Spinal cord (tissue), 10 donors: ENCODE data around the gene CACNA1D. TPM values are rescaled to one million over a fixed set of nuclear protein-coding genes. Genes with fewer than 3 reads are reported as not detected.

ENCODE experiments used
- DNase-seq, 6 donors: peaks; one replicate each; pipeline versions ENCODE4 v3.0.0 to v3.0.0-alpha.2; 2013 to 2015; ENCODE audit warnings: low spot score in 6 of 6, low read depth in 4 of 6
- H3K27ac ChIP-seq: one replicate; pipeline ENCODE4 v1.5.1; 2013; ENCODE audit warnings: low read depth, low read length, control low read depth
- H3K27me3 ChIP-seq: one replicate; pipeline ENCODE4 v1.6.1; 2013; ENCODE audit warnings: low read length; ENCODE audit not compliant: control insufficient read depth, insufficient read depth
- H3K36me3 ChIP-seq: one replicate; pipeline ENCODE4 v1.6.1; 2013; ENCODE audit warnings: low read length; ENCODE audit not compliant: control insufficient read depth, insufficient read depth
- H3K4me1 ChIP-seq: one replicate; pipeline ENCODE4 v1.6.1; 2013; ENCODE audit warnings: low read length; ENCODE audit not compliant: control insufficient read depth, insufficient read depth
- H3K4me3 ChIP-seq: one replicate; pipeline ENCODE4 v1.5.1; 2013; ENCODE audit warnings: low read depth, low read length, control low read depth
- H3K9me3 ChIP-seq: one replicate; pipeline ENCODE4 v1.6.1; 2013; ENCODE audit warnings: low read length; ENCODE audit not compliant: control insufficient read depth, insufficient read depth
- WGBS: methylation state at CpG from one replicate; pipeline ENCODE4 v1.1.5; 2013; ENCODE audit warnings: missing lambda C conversion rate; ENCODE audit not compliant: insufficient coverage; 5-methylcytosine and 5-hydroxymethylcytosine counted together
- polyA plus RNA-seq, 2 donors: library from polyadenylated mRNA; unstranded; fragments of 120-200 nt; gene quantifications; one replicate each; pipeline ENCODE4 v1.2.1, GENCODE V29; 2013; ENCODE audit not compliant: insufficient read length in 2 of 2
- total RNA-seq, 2 donors: library from RNA; depleted of rRNA in 1 of 2; stranded (reverse); fragments of 120-200 nt in 1 of 2; fragments of >200 nt in 1 of 2; gene quantifications; one replicate each; pipeline versions ENCODE4 v1.2.3 to v1.2.4, GENCODE V29; 2013 to 2014
- donor health status: healthy.

Gene CACNA1D
- total and polyA plus RNA-seq, 4 donors: 14.1 to 37.5 (median 24.4) TPM

GRCh38 chr3:53583161-53583690, 88.8 kb downstream of the CACNA1D start:
- Histone ChIP-seq H3K27me3 (no peaks in the 10 kb centered on the region), H3K27ac (no peak overlapping the region), H3K36me3 (no peaks in the 10 kb centered on the region), H3K4me3 (no peak overlapping the region), H3K9me3 (no peaks in the 10 kb centered on the region), H3K4me1 (peaks cover 11% of the 10 kb centered on the region)
- DNase-seq: no peak
- 71% methylated on average over 2 of the region's 2 CpGs for WGBS

GRCh38 chr3:53585049-53585448, 90.6 kb downstream of the CACNA1D start:
- WGBS: 33% methylated on average over 1 of the region's 2 CpGs
- DNase-seq: no peak
- Histone ChIP-seq H3K4me3 (no peak overlapping the region), H3K27me3 (no peaks in the 10 kb centered on the region), H3K36me3 (no peaks in the 10 kb centered on the region), H3K9me3 (no peaks in the 10 kb centered on the region), H3K27ac (no peak overlapping the region), H3K4me1 (peaks cover 7% of the 10 kb centered on the region)

GRCh38 chr3:53585627-53586026, 91.2 kb downstream of the CACNA1D start:
- H3K27ac ChIP-seq: no peak overlapping the region
- H3K9me3 ChIP-seq: no peaks in the 10 kb centered on the region
- H3K36me3 ChIP-seq: no peaks in the 10 kb centered on the region
- no peak for DNase-seq
- peaks cover 7% of the 10 kb centered on the region for H3K4me1 ChIP-seq
- no peak overlapping the region for H3K4me3 ChIP-seq
- 80% methylated on average over 1 of the region's 6 CpGs for WGBS
- no peaks in the 10 kb centered on the region for H3K27me3 ChIP-seq

GRCh38 chr3:53588122-53588521, 93.7 kb downstream of the CACNA1D start:
- peaks cover 7% of the 10 kb centered on the region for H3K4me1 ChIP-seq
- H3K27ac ChIP-seq: no peak overlapping the region
- H3K27me3 ChIP-seq: no peaks in the 10 kb centered on the region
- H3K4me3 ChIP-seq: no peak overlapping the region
- no peaks in the 10 kb centered on the region for H3K9me3 ChIP-seq
- H3K36me3 ChIP-seq: no peaks in the 10 kb centered on the region
- WGBS: 84% methylated on average over 4 of the region's 4 CpGs
- DNase-seq: no peak

GRCh38 chr3:53589201-53589600, 94.8 kb downstream of the CACNA1D start:
- Histone ChIP-seq H3K4me1 (peaks cover 14% of the 10 kb centered on the region), H3K36me3 (no peaks in the 10 kb centered on the region), H3K9me3 (no peaks in the 10 kb centered on the region), H3K27ac (no peak overlapping the region), H3K27me3 (no peaks in the 10 kb centered on the region), H3K4me3 (no peak overlapping the region)
- 90% methylated on average over 12 of the region's 12 CpGs for WGBS
- no peak for DNase-seq

GRCh38 chr3:53589806-53590205, 95.4 kb downstream of the CACNA1D start:
- Histone ChIP-seq H3K27me3 (no peaks in the 10 kb centered on the region), H3K36me3 (no peaks in the 10 kb centered on the region), H3K27ac (no peak overlapping the region), H3K4me1 (peaks cover 14% of the 10 kb centered on the region), H3K4me3 (no peak overlapping the region), H3K9me3 (no peaks in the 10 kb centered on the region)
- DNase-seq: no peak

- 98% methylated on average over 7 of the region's 8 CpGs for WGBS
- DNase-seq: no peak
- Histone ChIP-seq H3K9me3 (no peaks in the 10 kb centered on the region), H3K4me1 (peaks cover 11% of the 10 kb centered on the region), H3K27ac (no peak overlapping the region), H3K4me3 (no peak overlapping the region), H3K36me3 (no peaks in the 10 kb centered on the region), H3K27me3 (no peaks in the 10 kb centered on the region)
Measured at GRCh38 chr3:53590606-53591005, 96.2 kb downstream of the CACNA1D start.

- Histone ChIP-seq H3K4me3 (no peak overlapping the region), H3K27ac (no peak overlapping the region), H3K27me3 (no peaks in the 10 kb centered on the region), H3K9me3 (no peaks in the 10 kb centered on the region), H3K36me3 (no peaks in the 10 kb centered on the region), H3K4me1 (peaks cover 7% of the 10 kb centered on the region)
- no peak for DNase-seq
- 96% methylated on average over 5 of the region's 6 CpGs for WGBS
Measured at GRCh38 chr3:53591646-53592045, 97.2 kb downstream of the CACNA1D start.

GRCh38 chr3:53592862-53593261, 98.5 kb downstream of the CACNA1D start:
- Histone ChIP-seq H3K4me1 (peaks cover 7% of the 10 kb centered on the region), H3K36me3 (no peaks in the 10 kb centered on the region), H3K27ac (no peak overlapping the region), H3K9me3 (no peaks in the 10 kb centered on the region), H3K27me3 (no peaks in the 10 kb centered on the region), H3K4me3 (no peak overlapping the region)
- no peak for DNase-seq
- WGBS: 90% methylated on average over 2 of the region's 7 CpGs

GRCh38 chr3:53593611-53594010, 99.2 kb downstream of the CACNA1D start:
- no peaks in the 10 kb centered on the region for H3K27me3 ChIP-seq
- no peaks in the 10 kb centered on the region for H3K36me3 ChIP-seq
- peaks cover 7% of the 10 kb centered on the region for H3K4me1 ChIP-seq
- H3K9me3 ChIP-seq: no peaks in the 10 kb centered on the region
- DNase-seq: peak in 1 of 6 donors; percentile 23
- WGBS: 43% methylated on average over 3 of the region's 4 CpGs
- H3K27ac ChIP-seq: no peak overlapping the region
- no peak overlapping the region for H3K4me3 ChIP-seq
